Effector CD4-positive, alpha-beta T cell (primary cell): ENCODE results near the gene SARDH.
A peak's percentile ranks its signal among the peaks of the same experiment; 100 is the strongest.
"Not testable (repeated sequence)": the region's sequence is repeated elsewhere in the genome, so short reads cannot be mapped to it uniquely, and the experiment has no call there.

ENCODE experiments used
- DNase-seq: peaks from one replicate; pipeline ENCODE4 v3.0.0-alpha.2; 2020

Gene SARDH

DNA sequence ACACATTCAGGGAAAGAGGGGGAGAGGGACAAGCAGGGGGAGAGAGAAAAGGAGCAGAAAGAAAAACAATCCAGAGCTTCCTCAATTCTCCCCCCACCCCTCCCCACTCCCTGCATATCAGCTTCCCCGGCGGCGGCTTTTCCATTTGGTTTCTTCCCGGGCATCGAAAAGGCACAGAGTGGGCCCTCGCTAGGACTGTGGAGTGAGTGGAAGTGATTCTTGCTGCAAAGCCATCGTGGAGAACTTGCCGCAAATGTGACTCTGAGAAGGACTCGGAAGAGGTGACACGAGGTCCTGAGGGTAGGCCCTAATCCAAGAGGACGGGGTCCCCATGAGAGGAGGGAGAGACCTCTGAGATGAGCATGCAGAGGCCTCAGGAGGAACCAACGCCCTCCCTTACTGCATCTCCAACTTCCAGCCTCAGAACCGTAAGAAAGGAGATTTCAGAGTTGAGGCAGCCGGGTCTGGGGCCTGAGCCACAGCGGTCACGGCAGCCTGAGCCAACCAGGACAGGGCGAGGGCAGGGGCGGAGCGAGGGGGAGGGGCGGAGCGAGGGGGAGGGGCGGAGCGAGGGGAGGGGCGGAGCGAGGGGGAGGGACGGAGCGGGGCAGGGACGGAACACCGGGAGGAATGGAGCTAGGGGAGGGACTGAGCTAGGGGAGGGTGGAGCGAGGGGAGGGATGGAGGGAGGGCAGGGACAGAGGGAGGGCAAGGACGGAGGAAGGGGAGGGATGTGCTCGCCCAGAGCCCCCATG is 21.2 kb upstream of the SARDH start:
- DNase-seq = no peak

DNA sequence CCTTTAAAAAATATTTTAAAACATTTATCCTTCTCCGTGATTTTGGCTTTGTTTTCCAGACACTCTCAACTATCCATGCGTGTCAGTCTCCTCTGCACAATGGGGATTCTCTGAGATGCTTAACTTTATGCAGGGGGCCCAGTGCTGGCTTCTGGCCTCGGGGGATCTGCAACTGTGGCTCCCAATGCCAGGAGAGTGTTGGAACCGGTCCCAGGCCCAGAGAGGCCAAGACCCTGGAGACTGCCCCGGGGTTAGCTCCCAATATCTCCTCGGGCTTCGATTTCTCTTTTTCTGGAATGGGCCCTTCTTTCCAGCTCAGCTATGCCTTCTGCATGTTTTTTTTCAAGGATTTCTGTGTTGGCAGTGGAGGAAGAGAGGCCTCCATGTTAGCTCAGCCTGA is 20.1 kb upstream of the SARDH start:
- DNase-seq = no peak

DNA sequence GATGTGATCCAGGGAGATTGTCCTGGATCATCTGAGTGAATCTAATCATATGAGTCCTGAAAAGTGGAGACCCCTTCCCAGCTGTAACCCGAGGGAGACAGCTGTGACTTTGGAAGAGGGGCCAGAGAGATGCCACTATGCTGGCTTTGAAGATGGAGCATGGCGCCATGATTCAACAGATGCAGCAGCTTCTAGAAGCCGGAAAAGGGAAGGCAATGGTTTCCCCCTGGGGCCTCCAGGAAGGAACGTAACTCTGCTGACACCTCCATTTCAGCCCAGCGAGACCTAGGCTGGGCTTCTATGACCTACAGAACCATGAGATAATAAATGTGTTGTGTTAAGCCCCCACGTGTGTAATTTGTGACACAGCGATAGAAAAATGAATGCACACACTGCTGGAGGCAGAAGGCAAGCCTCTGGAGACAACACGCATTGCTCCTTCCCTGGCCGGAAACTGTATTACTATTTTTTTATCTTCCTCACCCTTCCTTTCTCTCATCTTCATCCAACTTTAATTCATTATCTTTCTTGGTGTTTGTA is 16.6 kb upstream of the SARDH start:
- DNase-seq = no peak

DNA sequence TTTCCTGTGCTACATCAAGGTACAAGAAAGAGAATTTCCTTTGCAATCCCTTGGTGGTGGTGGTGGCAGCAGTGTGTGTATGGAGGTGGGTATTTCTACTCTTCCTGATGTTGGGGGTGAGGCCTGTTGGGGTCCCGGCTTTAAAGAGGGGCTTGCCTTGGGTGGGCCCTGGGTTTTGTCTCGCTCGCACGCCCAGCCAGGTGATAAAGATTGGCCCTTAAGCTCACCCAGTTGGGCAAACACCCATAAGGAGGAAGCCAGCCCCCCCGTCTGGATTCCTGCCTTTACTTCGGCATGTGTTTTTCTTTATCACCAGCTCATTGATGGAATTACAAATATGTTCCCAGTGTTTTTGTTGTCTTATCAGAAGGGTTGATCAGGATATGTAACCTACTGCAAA is 16.0 kb upstream of the SARDH start:
- no peak for DNase-seq

DNA sequence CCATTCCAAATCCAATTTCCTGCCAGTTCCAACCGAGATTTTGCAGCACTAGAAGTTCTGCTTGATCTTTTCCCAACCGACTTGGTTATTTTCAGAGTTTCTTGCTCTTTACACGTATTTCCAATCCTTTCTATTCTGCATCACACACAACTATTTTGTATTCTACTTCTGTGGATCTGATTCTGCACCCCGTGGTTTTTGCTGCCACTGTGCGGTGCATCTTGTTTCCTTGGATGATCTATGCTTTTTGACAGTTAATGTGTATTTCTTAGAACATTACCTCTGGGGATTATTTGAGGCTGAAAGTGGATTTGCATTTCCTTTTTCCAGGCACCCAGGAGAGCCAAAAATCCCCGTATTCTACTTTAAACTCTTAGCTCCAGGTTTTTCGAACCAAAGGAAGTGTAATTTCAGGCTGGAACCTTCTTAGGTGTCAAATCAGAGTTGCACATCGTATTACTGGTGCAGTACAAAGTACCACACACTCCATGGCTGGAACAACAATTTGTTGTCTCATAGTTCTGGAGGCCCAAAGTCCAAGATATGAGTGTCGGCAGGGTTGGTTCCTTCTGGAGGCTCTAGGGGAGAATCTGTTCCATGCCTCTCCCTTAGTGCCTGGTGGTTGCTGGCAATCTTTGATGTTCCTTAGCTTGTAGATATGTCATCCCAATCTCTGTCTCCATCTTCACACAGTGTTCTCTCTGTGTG is 14.7 kb upstream of the SARDH start:
- DNase-seq = no peak

DNA sequence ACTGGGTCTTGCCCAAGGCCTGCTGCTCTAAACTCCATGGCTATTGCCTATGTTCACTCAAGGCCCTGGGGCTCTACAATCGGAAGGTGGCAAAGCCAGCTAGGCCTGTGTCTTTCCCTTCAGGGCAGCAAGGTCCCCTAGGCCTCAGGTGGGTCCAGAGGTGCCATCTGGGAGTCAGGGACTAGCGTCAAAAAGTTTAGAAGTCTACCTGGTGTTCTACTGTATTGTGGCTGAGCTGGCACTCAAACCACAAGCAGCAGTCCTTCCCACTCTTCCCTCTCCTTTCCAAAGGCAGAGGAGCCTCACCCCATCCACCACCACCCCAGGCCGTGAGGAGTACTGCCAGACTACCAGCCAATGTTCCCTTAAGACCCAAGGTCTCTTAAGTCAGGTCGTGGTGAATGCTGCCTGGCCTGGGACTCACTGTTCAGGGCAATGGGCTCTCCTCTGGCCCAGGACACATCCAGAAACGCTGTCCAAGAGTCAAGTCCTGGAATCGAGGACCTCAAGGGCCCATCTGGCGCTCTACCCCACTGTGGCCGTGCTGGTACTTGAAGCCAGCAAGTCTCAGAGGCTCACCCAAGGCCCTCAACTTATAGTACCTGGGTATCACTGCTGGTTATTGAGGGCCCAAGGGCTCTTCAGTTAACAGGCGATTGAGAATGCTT is 13.0 kb upstream of the SARDH start:
- no peak for DNase-seq

DNA sequence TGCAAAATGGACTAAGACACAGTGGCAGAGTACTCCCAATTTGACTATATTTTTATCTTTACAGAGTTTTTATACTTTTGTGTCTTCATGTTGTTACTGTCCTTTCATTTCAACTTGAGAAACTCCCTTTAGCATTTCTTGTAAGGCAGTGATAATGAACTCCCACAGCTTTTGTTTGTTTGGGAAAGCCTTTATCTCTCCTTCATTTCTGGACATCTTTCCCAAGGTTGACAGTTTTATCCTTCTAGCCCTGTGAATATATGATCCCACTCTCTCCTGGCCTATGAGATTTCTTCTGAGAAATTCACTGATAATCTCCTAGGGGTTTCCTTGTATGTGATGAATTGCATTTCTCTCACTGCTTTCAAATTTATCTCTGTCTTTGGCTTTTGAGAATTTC is 9.2 kb upstream of the SARDH start:
- DNase-seq = no peak

DNA sequence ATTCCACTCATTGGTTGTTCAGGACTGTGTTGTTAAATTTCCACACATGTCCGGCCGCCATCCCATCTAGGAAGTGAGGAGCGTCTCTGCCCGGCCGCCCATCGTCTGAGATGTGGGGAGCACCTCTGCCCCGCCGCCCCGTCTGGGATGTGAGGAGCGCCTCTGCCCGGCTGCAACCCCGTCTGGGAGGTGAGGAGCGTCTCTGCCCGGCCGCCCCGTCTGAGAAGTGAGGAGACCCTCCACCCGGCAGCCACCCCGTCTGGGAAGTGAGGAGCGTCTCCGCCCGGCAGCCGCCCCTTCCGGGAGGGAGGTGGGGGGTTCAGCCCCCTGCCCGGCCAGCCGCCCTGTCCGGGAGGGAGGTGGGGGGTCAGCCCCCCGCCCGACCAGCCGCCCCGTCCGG is 6.4 kb upstream of the SARDH start:
- not testable (repeated sequence) for DNase-seq

DNA sequence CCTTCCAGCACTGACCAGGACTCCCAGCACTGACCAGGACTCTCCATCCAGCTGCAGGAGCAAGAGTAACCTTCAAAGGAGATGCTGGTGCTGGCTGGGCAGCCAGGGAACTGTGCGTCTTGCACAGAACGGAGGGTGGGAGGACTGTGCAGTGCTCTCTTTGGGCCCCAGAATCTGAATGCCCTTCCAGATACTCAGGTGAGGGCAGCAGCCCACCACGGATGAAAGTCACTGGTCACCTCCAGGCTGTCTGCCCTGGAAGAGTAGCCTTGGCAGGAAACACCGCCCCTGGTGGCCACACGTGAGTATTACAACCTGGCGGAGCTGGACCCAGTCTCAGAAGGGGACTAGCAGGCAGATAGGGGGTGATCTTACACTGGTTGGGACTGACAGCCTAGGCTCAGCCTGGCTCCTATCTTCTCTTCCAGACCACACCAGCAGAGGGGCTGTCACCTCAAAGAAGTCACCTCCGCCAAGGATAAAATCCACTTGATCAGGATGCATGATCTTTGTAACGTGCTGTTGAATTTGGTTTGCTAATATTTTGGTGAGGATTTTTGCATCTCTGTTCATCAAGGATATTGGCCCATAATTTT is 4.8 kb upstream of the SARDH start:
- peak; percentile 65 for DNase-seq

DNA sequence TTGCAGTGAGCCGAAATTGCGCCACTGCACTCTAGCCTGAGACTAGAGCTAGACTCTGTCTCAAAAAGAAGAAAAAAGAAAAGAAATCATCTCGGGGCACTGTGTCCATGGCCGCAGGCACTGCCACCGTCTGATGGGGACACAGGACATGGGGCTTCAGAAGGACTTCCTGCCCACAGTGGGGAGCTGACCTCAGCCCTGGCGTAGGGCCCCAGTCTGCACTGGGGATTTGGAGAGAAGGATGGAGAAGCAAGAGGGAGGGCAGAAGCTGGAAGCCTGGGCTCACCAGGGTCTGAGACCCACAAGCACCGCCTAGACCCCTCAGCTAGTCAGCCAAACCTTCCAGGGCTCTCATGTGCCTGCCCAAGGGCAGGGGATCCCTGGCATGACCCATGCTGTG is 4.1 kb upstream of the SARDH start:
- no peak for DNase-seq

DNA sequence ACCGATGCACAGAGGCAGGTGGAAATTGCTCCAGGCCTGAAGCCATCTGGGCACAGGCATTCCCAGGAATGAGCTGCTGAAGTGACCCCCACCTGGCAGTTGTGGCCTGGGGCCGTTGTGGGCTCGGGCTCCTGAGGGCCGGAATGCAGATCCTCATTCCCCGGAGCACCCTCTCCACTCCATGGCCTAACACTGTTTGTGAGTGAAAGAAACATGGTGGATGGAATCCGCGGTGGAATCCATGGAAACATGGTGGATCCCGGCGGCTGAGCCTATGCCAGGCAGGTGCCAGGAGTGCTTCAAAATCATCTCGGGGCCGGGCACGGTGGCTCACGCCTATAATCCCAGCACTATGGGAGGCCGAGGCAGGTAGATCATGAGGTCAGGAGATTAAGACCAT is 3.6 kb upstream of the SARDH start:
- no peak for DNase-seq

DNA sequence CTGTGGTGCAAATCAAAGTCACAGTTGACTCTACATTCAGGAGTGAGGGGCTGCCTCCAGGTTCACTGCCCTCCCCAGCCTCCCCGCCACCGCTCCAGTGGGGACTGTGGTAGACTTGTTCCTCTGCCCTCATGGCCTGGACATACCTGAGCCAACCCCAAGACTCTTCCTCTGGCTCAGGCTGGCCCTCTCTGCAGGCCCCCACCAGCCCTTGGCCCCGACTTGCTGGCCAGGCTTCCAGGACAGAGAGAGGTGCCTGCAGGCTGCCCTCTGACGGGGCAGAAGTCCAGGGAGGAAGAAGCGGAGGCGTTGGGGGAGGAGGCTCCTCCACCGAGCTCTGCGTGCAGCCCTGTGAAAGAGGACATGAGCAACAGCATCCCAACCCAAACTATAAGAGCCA is 2.8 kb upstream of the SARDH start:
- DNase-seq = no peak

DNA sequence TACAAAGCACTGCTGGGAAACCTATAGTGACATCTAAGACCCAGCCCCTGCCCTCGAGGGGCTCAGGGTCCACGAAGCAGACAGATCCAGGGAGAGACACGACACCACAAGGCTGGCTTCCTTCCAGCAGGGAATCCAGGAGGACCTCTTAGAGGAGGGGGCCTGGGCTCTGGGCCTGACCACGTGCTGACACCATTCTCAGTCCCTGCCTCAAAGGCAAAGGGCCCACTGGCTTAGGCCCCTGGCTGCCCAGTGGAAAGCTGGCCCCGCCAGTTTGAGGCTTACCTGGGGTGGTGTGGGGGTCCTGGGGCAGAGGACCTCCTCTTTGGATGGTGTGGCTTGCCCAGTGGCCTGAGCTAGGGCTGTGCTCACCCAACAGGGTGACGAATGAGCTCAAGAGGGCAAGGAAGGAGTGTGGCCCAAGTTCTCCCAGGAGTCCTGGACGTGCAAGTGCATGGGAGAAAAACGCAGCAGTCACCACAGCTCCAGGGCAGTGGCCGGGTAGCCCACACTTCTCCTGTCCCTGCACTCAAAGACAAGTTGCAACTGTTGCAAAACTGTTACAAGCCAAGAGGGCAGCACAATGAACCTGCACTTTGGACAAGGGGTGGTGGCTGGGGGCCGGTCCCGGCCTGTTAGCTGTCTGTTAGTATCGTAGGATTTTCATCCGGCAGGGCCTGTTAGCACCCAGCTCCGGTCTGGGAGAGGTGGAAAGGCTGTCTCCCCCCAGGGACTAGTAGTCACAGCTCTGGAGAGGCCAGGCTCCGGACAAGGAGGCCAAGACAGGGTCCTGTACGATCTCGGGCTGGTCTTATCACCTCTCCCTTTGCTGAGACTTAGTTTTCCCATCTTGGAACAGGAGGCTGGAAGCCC is 1.5 kb upstream of the SARDH start:
- DNase-seq = no peak

DNA sequence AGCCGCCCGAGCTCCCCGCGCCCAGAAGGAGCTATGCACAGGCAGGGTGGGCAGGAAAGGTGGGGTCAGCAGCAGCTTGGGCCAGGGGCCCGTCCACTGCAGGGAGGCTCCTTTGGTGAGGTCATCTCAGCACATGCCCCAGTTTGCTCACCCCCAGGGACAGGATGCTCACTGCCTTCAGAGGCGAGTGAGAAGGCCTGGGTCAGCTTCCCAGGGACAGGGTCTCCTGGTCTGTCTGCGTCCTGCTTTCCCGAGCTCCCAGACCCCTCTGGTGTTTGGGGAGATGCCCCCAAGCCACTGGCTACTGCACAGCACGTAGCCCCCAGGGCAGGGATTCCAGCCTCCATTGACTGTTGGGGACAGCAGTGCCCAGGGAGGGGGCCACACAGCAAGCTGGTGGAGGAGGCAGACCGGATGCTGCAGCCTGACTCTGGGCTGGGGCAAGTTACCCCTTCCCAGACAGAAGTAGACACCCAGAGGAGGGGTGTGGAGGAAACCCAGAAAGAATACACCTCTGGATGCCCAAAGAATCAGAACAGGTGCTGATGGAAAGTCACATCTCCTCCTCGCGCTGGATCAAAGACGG is 581 bp upstream of the SARDH start:
- DNase-seq = no peak

DNA sequence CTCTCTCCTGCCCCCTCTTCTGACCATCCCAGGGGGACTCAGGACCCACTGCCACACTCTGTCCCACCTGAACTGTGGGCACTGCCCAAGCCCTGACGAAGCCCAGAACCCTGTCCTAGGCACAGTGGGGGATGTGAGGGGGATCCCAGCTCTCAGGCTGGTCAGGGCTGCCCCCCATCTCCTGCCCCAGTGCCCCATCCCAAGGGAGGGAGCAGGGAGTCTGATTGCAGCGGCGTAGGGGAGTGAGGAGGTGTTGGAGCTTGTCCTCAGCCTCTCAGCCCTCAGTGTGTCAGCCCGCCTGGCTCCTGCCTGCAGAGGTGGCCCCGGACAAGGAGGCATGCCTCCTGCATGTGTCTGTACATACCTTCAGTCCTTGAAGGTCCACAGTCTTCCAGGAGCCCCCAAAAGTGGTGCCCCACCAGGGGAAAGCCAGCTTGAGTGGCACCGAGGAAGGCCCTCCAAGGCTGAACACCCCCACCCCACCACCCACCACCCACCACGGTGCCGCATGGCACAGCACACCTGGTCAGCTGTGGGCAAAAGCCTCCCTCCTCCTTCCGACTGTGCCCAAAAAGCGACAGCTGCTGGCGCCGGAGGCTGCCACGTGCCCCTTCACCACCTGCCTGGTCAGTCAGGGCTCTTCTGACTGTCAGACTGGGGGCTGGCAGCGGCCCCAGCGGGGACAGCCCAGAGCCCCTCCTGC is 930 bp downstream of the SARDH start:
- no peak for DNase-seq

DNA sequence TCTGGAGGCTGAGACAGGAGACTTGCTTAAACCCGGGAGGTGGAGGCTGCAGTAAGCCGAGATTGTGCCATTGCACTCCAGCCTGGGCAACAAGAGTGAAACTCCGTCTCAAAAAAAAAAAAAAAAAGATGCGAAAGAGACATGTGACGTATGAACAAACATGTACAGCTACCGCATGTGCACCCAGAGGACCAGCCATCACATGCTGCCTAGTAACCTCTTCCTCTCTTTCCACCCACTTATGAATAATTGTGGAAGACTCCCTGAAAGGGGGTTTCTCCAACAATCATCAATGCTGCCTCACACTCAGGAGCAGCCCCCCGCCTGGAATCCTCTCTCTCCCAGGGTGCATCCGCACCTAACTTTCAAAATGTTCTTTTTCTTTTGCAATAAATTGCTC is 2.2 kb downstream of the SARDH start:
- DNase-seq = no peak

DNA sequence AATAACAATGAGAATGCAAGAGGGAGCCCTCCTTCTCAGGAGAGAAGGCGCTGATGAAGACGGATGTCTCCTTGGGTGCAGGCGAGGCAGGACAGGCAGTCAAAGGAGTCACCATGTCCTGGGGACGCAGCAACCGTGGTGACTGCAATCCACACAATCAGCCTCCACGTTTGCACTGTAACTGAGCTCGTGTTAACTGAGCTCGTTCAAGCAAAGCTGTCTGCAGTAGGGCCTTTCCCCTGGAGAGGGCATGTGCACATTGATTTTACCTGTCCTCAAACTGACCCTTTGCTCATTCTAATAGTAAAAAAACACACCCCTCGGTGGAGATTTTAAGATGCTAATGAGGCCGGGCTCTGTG is 2.8 kb downstream of the SARDH start:
- no peak for DNase-seq

DNA sequence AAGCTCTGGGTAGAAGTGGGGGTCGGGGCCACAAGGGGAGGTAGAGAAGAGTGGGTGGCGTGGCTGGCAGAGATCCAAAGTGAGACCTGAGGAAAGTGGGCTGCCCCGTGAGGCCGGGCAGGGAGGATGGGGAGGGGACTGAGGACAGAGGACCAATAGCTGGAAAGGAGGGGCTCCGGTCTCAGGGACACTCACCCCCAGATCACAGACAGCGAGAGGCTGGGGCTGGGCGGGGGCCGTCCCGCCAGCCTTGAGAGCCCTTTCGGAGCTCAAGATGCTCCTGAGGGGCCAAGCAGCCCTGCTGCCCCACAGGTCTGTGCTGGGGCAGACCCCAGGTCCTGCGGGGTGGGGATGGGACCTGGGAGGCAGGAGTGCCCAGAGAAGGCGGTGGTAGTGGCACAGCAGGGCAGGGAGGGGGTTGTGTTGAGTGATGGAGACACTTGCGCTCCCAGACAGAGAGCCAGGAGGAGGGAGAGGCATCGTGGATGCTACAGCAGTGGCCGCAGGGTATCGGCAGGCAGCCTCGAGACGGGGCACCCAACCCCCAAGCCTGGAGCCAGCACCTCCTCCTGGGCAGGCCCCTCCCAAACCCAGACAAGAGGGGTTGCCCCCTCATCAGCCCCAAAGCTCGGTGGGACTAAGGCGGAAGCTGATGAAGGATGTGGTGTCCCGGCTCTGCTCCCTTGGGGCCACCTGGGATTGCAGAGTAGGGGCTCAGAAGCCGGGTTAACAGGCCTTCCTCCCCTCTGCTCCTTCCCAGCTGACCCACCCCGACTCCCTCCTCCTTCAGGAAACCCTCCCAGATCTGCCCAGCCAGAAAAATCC is 3.4 kb downstream of the SARDH start:
- DNase-seq = no peak

DNA sequence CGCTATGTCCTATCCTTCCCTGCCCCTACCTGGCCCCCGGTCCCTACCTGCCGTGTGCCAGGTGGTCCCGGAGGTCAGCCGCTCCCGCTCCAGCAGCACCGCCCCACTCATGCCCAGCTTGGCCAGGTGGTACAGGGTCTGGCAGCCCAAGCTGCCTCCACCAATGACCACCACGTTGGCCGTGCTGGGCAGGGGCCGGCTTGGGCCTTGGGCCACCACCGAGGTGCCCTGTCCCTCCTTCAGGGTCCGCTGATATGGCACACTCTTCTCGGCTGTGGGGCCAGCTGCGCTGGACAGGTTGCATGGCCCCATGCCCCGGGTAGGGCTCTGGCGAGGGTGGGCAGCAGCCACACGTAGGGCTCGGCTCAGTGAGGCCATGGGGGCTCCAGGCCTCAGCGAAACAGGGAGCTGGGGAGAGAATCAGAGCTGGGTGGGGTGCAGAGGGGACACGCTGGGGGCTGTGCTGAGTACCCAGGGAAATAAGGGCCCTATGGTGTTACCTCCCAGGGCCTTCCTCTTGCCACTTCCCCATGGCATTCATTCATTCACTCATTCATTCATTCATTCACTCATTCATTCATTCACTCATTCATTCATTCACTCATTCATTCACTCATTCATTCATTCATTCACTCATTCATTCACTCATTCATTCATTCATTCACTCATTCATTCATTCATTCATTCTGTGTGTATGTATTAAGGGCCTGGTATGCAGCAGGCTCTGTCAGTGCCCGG is 4.2 kb downstream of the SARDH start:
- no peak for DNase-seq

DNA sequence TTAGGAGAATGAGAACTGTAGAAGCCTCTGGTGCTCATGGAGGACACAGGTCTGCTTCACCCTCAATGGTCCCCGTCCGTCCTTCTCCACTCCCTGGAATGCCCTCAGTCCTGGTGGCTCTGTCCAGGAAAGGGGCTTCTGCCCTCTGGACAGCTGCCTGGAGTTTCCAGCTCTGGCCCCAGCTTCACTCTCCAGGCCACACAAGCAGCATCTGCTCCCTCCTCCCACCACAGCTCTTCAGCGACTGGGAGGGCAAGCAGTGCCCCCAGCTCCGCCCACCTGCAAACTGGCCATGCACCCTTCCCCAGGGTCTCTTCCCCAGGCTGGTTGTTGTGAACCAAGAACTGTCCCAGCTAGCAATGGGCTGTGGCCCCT is 4.7 kb downstream of the SARDH start:
- no peak for DNase-seq
